ENCODE measurements around the gene GAST. TPM values are rescaled to one million over a fixed set of nuclear protein-coding genes. Genes with fewer than 3 reads are reported as not detected.

The GAST gene
- total and polyA plus RNA-seq, 2 of the 13 experiments (the other 11 are each of a cell fraction or from before 2014, with no cell fraction given), result 0.32 to 0.42 TPM

GRCh38 chr17:41687828-41688640 lies 24.1 kb upstream of the GAST start (continued):
- TF ChIP-seq HMGXB4 (CRISPR knock-in tag; IDR thresholded peaks at IDR 0.05; ENCODE audit: borderline replicate concordance in 1 of 2, low read depth in 1 of 2) (peak in 1 of 2 experiments; percentile 22; a peak in 2 of 4 replicates), ZNF256 (CRISPR knock-in tag; conservative IDR thresholded peaks at IDR 0.05) (0 out of 2 replicates have a peak, but pooled peaks have one; percentile 9), ZNF460 (CRISPR knock-in tag; IDR thresholded peaks at IDR 0.05; ENCODE audit: borderline replicate concordance) (no peak), CCDC6 (CRISPR knock-in tag; IDR thresholded peaks at IDR 0.05) (peak; percentile 17; the same call in 1 of the 2 replicates), ZFP37 (CRISPR knock-in tag; IDR thresholded peaks at IDR 0.05; ENCODE audit: borderline replicate concordance) (peak; percentile 40; the same call in 1 of the 2 replicates), ZXDC (CRISPR knock-in tag; IDR thresholded peaks at IDR 0.05) (0 out of 2 replicates have a peak, but pooled peaks have one; percentile 68), NCOA2 (CRISPR knock-in tag; IDR thresholded peaks at IDR 0.05) (peak; percentile 5), SAP130 (CRISPR knock-in tag; IDR thresholded peaks at IDR 0.05; ENCODE audit: low read depth) (peak; percentile 51), TEAD3 (CRISPR knock-in tag; optimal IDR thresholded peaks at IDR 0.05; ENCODE audit: borderline replicate concordance) (peak; percentile 49), NAIF1 (CRISPR knock-in tag; IDR thresholded peaks at IDR 0.05; ENCODE audit: borderline replicate concordance) (0 out of 2 replicates have a peak, but pooled peaks have one; percentile 47), ZNF660 (CRISPR knock-in tag; IDR thresholded peaks at IDR 0.05; ENCODE audit: borderline replicate concordance, low read depth) (no peak), LRRFIP1 (CRISPR knock-in tag; conservative IDR thresholded peaks at IDR 0.05) (no peak), ZNF777 (CRISPR knock-in tag; IDR thresholded peaks at IDR 0.05) (0 out of 2 replicates have a peak, but pooled peaks have one; percentile 19), PATZ1 (CRISPR knock-in tag; IDR thresholded peaks at IDR 0.05) (peak; percentile 93), ZNF282 (IDR thresholded peaks at IDR 0.05; ENCODE audit: partially characterized antibody) (no peak), CEBPG (CRISPR knock-in tag; IDR thresholded peaks at IDR 0.05) (peak; percentile 71), GFI1 (CRISPR knock-in tag; IDR thresholded peaks at IDR 0.05; ENCODE audit: borderline replicate concordance) (peak; percentile 62; the same call in 1 of the 2 replicates), ZNF230 (CRISPR knock-in tag; IDR thresholded peaks at IDR 0.05) (no peak), SOX13 (IDR thresholded peaks at IDR 0.05) (no peak), SOX13 (CRISPR knock-in tag; conservative IDR thresholded peaks at IDR 0.05 in 1 of 2, IDR thresholded peaks at IDR 0.05 in 1 of 2) (peak in 1 of 2 experiments; percentile 3; a peak in 1 of 4 replicates)

Measured in HepG2 (cell line).